Breast epithelium (tissue), 3 donors: ENCODE measurements around the gene NAP1L1.

Experiments
- POLR2A ChIP-seq: fragments of 450-650 bp; IDR thresholded peaks from one replicate; pipeline ENCODE4 v1.6.1; 2016; ENCODE audit warnings: antibody characterized with exemption, mild to moderate bottlenecking, moderate library complexity
- POLR2AphosphoS5 ChIP-seq, 3 donors: sonication (generic); formaldehyde crosslinking; IDR thresholded peaks; one replicate each; pipeline ENCODE4 v1.6.1; 2017; ENCODE audit warnings: antibody characterized with exemption in 3 of 3
- TF ChIP-seq, protein P1 (sequence below), 3 donors: fragments of 450-650 bp; IDR thresholded peaks; one replicate each; pipeline ENCODE4 v1.5.1; 2016 to 2017; ENCODE audit warnings: antibody characterized with exemption in 3 of 3, mild to moderate bottlenecking in 3 of 3, moderate library complexity in 3 of 3

- no peak for TF ChIP-seq POLR2A
- TF ChIP-seq, protein P1, sequence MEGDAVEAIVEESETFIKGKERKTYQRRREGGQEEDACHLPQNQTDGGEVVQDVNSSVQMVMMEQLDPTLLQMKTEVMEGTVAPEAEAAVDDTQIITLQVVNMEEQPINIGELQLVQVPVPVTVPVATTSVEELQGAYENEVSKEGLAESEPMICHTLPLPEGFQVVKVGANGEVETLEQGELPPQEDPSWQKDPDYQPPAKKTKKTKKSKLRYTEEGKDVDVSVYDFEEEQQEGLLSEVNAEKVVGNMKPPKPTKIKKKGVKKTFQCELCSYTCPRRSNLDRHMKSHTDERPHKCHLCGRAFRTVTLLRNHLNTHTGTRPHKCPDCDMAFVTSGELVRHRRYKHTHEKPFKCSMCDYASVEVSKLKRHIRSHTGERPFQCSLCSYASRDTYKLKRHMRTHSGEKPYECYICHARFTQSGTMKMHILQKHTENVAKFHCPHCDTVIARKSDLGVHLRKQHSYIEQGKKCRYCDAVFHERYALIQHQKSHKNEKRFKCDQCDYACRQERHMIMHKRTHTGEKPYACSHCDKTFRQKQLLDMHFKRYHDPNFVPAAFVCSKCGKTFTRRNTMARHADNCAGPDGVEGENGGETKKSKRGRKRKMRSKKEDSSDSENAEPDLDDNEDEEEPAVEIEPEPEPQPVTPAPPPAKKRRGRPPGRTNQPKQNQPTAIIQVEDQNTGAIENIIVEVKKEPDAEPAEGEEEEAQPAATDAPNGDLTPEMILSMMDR (IDR thresholded peaks at IDR 0.05): no peak
- TF ChIP-seq POLR2AphosphoS5 (IDR thresholded peaks at IDR 0.05): no peak
Measured at GRCh38 chr12:76047742-76048141, 36.7 kb downstream of the NAP1L1 start.
